ENCODE data around the gene ASB18.

ASB18 gene

DNA sequence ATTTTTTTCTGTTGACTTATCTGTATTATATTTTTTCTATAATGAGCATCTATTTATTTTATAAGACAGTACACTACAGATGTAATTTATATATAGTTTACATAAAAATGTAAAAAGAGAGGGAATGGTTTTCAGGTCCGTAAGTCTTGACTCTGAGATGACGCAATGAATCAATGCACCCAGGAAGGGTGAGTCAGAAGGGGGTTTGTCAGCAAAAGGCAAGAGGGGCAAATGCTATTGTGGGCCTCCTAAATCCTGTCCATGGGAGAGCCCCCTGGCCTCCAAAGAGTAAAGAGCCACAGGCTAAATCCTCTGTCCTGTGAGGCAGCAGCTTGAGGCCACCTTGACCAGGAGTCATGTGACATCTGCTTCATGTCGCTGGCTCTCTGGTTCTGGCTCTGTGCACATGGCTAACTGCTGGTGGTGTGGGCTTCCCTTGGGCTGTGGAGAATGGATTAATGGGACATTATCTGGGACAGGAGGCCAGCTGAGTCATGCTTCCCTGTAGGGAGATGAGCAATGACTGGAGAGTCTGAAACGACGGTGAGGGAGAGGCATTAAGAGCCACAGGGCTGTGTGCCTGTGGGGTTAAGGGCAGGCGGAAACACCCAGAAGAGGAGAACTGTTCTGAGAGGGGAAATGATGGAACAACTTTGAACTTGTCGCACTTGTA is 22.8 kb upstream of the ASB18 start:
- Histone ChIP-seq H3K9me2 (replicated peaks; ENCODE audit: insufficient read depth, low read length) (no peaks in the 10 kb centered on the region), H3K27ac (ENCODE audit: low read length) (no peak overlapping the region), H3K27me3 (replicated peaks; ENCODE audit: insufficient read depth, low read length) (no peaks in the 10 kb centered on the region), H4K20me1 (ENCODE audit: insufficient read depth, low read length) (no peaks in the 10 kb centered on the region), H3K4me3 (ENCODE audit: low read length) (no peak overlapping the region), H3K79me2 (ENCODE audit: low read length) (no peaks in the 10 kb centered on the region), H3F3A (ENCODE audit: insufficient read depth, low read length) (no peaks in the 10 kb centered on the region), H3K9me3 (replicated peaks; ENCODE audit: insufficient read depth, low read length) (no peaks in the 10 kb centered on the region), H3K4me1 (ENCODE audit: low read length) (no peaks in the 10 kb centered on the region), H3K36me3 (replicated peaks; ENCODE audit: insufficient read depth, low read length) (no peaks in the 10 kb centered on the region), H2AFZ (ENCODE audit: low read length) (no peak overlapping the region), H3K9ac (ENCODE audit: low read length) (no peak overlapping the region), H3K4me2 (ENCODE audit: low read depth, low read length) (no peak overlapping the region)
- DNase-seq = no peak
- TF ChIP-seq EZH2 (optimal IDR thresholded peaks at IDR 0.05; ENCODE audit: low read depth, low read length) (no peak), EZH2phosphoT487 (IDR thresholded peaks at IDR 0.05; ENCODE audit: low read length) (no peak)
- TF ChIP-seq, protein P1, sequence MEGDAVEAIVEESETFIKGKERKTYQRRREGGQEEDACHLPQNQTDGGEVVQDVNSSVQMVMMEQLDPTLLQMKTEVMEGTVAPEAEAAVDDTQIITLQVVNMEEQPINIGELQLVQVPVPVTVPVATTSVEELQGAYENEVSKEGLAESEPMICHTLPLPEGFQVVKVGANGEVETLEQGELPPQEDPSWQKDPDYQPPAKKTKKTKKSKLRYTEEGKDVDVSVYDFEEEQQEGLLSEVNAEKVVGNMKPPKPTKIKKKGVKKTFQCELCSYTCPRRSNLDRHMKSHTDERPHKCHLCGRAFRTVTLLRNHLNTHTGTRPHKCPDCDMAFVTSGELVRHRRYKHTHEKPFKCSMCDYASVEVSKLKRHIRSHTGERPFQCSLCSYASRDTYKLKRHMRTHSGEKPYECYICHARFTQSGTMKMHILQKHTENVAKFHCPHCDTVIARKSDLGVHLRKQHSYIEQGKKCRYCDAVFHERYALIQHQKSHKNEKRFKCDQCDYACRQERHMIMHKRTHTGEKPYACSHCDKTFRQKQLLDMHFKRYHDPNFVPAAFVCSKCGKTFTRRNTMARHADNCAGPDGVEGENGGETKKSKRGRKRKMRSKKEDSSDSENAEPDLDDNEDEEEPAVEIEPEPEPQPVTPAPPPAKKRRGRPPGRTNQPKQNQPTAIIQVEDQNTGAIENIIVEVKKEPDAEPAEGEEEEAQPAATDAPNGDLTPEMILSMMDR (IDR thresholded peaks at IDR 0.05; ENCODE audit: low read length) = no peak

DNA sequence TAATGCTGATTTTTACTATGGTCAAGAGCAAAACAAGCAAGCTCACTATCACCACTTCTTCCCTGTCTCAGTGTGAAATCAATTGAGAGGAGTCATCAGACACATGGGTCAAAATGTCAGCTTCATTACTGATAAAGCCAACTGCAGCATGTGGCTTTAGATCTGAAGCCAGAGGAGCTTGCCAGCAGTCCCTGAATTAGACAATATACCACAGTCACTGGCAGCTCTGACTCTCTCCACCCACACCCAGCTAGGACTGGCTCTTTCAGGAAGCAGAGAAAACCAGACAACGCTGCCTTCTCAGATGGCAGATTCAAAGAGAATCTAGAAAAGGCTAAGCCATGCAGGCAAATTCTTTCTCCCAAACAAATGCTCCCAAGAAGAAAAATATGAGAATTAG is 20.0 kb upstream of the ASB18 start:
- no peaks in the 10 kb centered on the region for H3K9me3 ChIP-seq (replicated peaks; ENCODE audit: insufficient read depth, low read length)
- H3K4me2 ChIP-seq (ENCODE audit: low read depth, low read length) = no peak overlapping the region
- H2AFZ ChIP-seq (ENCODE audit: low read length) = no peak overlapping the region
- no peaks in the 10 kb centered on the region for H3K9me2 ChIP-seq (replicated peaks; ENCODE audit: insufficient read depth, low read length)
- no peaks in the 10 kb centered on the region for H3K27me3 ChIP-seq (replicated peaks; ENCODE audit: insufficient read depth, low read length)
- no peak overlapping the region for H3K27ac ChIP-seq (ENCODE audit: low read length)
- no peaks in the 10 kb centered on the region for H3F3A ChIP-seq (ENCODE audit: insufficient read depth, low read length)
- no peak for DNase-seq
- no peak overlapping the region for H3K9ac ChIP-seq (ENCODE audit: low read length)
- TF ChIP-seq, protein P1 (IDR thresholded peaks at IDR 0.05; ENCODE audit: low read length) = no peak
- no peak for TF ChIP-seq EZH2 (optimal IDR thresholded peaks at IDR 0.05; ENCODE audit: low read depth, low read length)
- no peak for TF ChIP-seq EZH2phosphoT487 (IDR thresholded peaks at IDR 0.05; ENCODE audit: low read length)
- H4K20me1 ChIP-seq (ENCODE audit: insufficient read depth, low read length) = no peaks in the 10 kb centered on the region
- no peaks in the 10 kb centered on the region for H3K79me2 ChIP-seq (ENCODE audit: low read length)
- H3K4me1 ChIP-seq (ENCODE audit: low read length) = no peaks in the 10 kb centered on the region
- H3K36me3 ChIP-seq (replicated peaks; ENCODE audit: insufficient read depth, low read length) = no peaks in the 10 kb centered on the region
- no peak overlapping the region for H3K4me3 ChIP-seq (ENCODE audit: low read length)

DNA sequence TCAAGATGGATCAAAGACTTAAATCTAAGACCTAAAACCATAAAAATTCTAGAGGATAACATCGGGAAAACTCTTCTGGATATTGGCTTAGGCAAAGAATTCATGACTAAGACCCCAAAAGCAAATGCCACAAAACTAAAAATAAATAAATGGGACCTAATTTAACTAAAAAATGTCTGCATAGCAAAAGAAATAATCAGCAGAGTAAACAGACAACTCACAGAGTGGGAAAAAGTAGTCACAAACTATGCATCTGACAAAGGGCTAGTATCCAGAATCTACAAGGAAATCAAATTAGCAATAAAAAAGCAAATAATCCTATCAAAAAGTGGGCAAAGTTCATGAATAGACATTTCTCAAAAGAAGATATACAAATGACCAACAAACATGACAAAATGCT is 18.2 kb upstream of the ASB18 start:
- no peak overlapping the region for H3K4me2 ChIP-seq (ENCODE audit: low read depth, low read length)
- H3K4me1 ChIP-seq (ENCODE audit: low read length) = no peaks in the 10 kb centered on the region
- no peak overlapping the region for H3K4me3 ChIP-seq (ENCODE audit: low read length)
- H3F3A ChIP-seq (ENCODE audit: insufficient read depth, low read length) = no peaks in the 10 kb centered on the region
- no peak overlapping the region for H2AFZ ChIP-seq (ENCODE audit: low read length)
- H3K9ac ChIP-seq (ENCODE audit: low read length) = no peak overlapping the region
- H3K9me2 ChIP-seq (replicated peaks; ENCODE audit: insufficient read depth, low read length) = no peaks in the 10 kb centered on the region
- H4K20me1 ChIP-seq (ENCODE audit: insufficient read depth, low read length) = no peaks in the 10 kb centered on the region
- H3K79me2 ChIP-seq (ENCODE audit: low read length) = no peaks in the 10 kb centered on the region
- DNase-seq = no peak
- H3K9me3 ChIP-seq (replicated peaks; ENCODE audit: insufficient read depth, low read length) = no peaks in the 10 kb centered on the region
- H3K27ac ChIP-seq (ENCODE audit: low read length) = no peak overlapping the region
- TF ChIP-seq, protein P1 (IDR thresholded peaks at IDR 0.05; ENCODE audit: low read length) = no peak
- no peak for TF ChIP-seq EZH2 (optimal IDR thresholded peaks at IDR 0.05; ENCODE audit: low read depth, low read length)
- TF ChIP-seq EZH2phosphoT487 (IDR thresholded peaks at IDR 0.05; ENCODE audit: low read length) = no peak
- no peaks in the 10 kb centered on the region for H3K36me3 ChIP-seq (replicated peaks; ENCODE audit: insufficient read depth, low read length)
- no peaks in the 10 kb centered on the region for H3K27me3 ChIP-seq (replicated peaks; ENCODE audit: insufficient read depth, low read length)
